ENCODE data around the gene PIP5K1B. TPM values are rescaled to one million over a fixed set of nuclear protein-coding genes. Genes with fewer than 3 reads are reported as not detected.

Gene PIP5K1B
- total RNA-seq, 1 experiment from 2014 or later = 2.5 TPM

DNA sequence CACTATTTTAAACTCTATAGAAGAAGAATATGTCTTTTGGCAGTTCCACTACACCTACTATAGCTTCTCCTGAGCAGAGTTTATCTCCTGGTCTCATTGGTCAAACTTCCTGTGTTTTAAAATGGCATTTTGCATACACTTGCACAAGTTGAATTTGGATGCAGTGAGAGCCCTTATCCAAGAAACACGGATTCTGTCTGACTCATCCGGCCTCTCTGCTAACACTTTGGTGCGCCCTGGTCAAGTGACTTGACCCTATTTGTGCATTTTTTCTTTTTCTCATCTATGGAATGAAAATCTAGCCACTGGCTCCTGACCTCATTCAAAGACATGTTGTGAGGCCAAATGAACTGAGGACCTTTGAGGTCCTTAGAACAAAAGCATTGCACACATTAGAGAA, 20.0 kb downstream of the PIP5K1B start:
- no CpG with 5 or more reads among the region's 3 CpGs for WGBS (ENCODE audit: extremely low coverage, insufficient read length, low lambda C conversion rate)
- Mint-ChIP-seq H3K36me3 (ENCODE audit: insufficient read depth in 1 of 3, low read depth in 3 of 3) (peaks cover 0 to 3% (median 0%) of the 10 kb centered on the region in 3 experiments; a peak in 1 of 7 replicates), H3K4me3 (no peak overlapping the region), H3K27me3 (ENCODE audit: low read depth) (no peaks in the 10 kb centered on the region), H3K27ac (no peak overlapping the region), H3K4me1 (no peaks in the 10 kb centered on the region), H3K9me3 (peaks cover 0 to 4% of the 10 kb centered on the region in 2 experiments; a peak in 2 of 5 replicates)
- Histone ChIP-seq H4K20me1 (ENCODE audit: control insufficient read depth, insufficient read depth, insufficient read length) (no peaks in the 10 kb centered on the region), H3K23ac (ENCODE audit: insufficient read length, low read depth, low read length) (no peak overlapping the region), H3K4me1 (ENCODE audit: insufficient read depth, low read length) (no peaks in the 10 kb centered on the region), H2BK12ac (ENCODE audit: insufficient read length, low read depth, low read length) (no peak overlapping the region), H3K27me3 (ENCODE audit: insufficient read depth, low read length) (no peaks in the 10 kb centered on the region), H3K79me1 (ENCODE audit: insufficient read depth, low read depth, low read length, poor library complexity, severe bottlenecking) (no peaks in the 10 kb centered on the region), H2BK120ac (ENCODE audit: low read depth, low read length, poor library complexity, severe bottlenecking) (no peak overlapping the region), H2BK15ac (ENCODE audit: low read depth, low read length) (no peak overlapping the region), H4K5ac (ENCODE audit: insufficient read length, low read depth, low read length) (no peak overlapping the region), H3K9ac (ENCODE audit: extremely low read depth, insufficient read length, low read length) (no peak overlapping the region), H2BK5ac (ENCODE audit: insufficient read length, low read length) (no peak overlapping the region), H3K23me2 (ENCODE audit: insufficient read length, low read depth, low read length, poor library complexity, severe bottlenecking) (no peaks in the 10 kb centered on the region), H2BK20ac (ENCODE audit: low read depth, low read length, poor library complexity, severe bottlenecking) (no peak overlapping the region), H3K27ac (ENCODE audit: insufficient read length, low read depth, low read length) (no peak overlapping the region), H3K56ac (ENCODE audit: insufficient read length, low read depth, low read length) (no peak overlapping the region), H3T11ph (ENCODE audit: low read length) (no peak overlapping the region), H3K4me2 (ENCODE audit: insufficient read depth, insufficient read length, low read length) (no peak overlapping the region), H4K91ac (ENCODE audit: insufficient read length, low read depth, low read length) (no peak overlapping the region), H3K18ac (ENCODE audit: insufficient read length, low read depth, low read length) (no peak overlapping the region), H3K14ac (ENCODE audit: insufficient read depth, low read length) (no peak overlapping the region), H3K9me3 (ENCODE audit: control insufficient read depth, low read depth, low read length) (no peaks in the 10 kb centered on the region), H4K8ac (replicated peaks; ENCODE audit: insufficient read length, low read depth, low read length) (no peak overlapping the region), H2AFZ (ENCODE audit: low read length) (no peak overlapping the region), H3K79me2 (ENCODE audit: insufficient read depth, low read length) (no peaks in the 10 kb centered on the region), H3K4ac (ENCODE audit: low read depth, low read length) (no peak overlapping the region), H2AK5ac (ENCODE audit: insufficient read length, low read length) (no peak overlapping the region)
- TF ChIP-seq CTCF (conservative IDR thresholded peaks at IDR 0.05) = no peak
- no peak for DNase-seq
